HG02642 (cell line): ENCODE data around the gene SATB1.

Source experiments
- ATAC-seq: cut with Tn5 transposase; IDR thresholded peaks from one replicate; pipeline ENCODE4 v1.9.1; 2021; ENCODE audit warnings: mild to moderate bottlenecking; ENCODE audit not compliant: unreplicated experiment, poor library complexity

Gene SATB1

GRCh38 chr3:18300916-18301315 is 124.2 kb downstream of the SATB1 start:
- no peak for ATAC-seq

- no peak for ATAC-seq
Observed at GRCh38 chr3:18297126-18297525, 128.0 kb downstream of the SATB1 start.
